SK-MEL-5 (cell line): ENCODE results near the gene KLK11. TPM values are rescaled to one million over a fixed set of nuclear protein-coding genes. Genes with fewer than 3 reads are reported as not detected.
"Not testable (repeated sequence)": the region's sequence is repeated elsewhere in the genome, so short reads cannot be mapped to it uniquely, and the experiment has no call there.

Source experiments
- DNase-seq: peaks from one replicate; pipeline ENCODE4 v3.0.0-alpha.2; 2016; ENCODE audit warnings: low read depth, low spot score
- in situ Hi-C: cut with HindIII; loops from 2 replicates; pipeline ENCODE4 v1.10.0; 2016; ENCODE audit warnings: low sequenced_read_pairs, high pct_unique_total_duplicates, low pct_unique_long_range_greater_than_20kb
- total RNA-seq: library from RNA; depleted of rRNA; stranded (reverse); fragments of >200 nt; shearing (Covaris generic); gene quantifications from 2 replicates; pipeline ENCODE4 v1.2.3, GENCODE V29; 2014

Gene KLK11
- total RNA-seq, 1 experiment from 2014 or later = not detected

DNA sequence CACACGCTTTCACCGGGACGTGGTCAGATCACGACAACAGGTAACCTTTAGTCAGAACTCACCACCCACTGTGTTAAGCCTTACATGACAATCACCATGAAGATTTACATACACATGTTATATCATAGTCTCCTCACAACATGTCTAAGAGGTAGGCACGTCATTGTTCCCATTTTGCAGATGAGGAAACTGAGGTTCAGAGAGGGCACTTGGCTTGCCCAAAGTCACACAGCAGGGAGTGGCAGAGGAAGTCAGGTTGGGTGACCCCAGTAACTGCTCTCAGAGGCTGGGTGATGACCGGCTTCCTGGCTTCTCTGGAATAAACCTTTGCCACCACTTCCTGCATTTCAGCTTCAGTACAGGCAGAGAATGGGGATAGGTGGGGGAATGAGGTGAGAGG is 12.2 kb downstream of the KLK11 start:
- DNase-seq = no peak
- in situ Hi-C loops = no loop called here

DNA sequence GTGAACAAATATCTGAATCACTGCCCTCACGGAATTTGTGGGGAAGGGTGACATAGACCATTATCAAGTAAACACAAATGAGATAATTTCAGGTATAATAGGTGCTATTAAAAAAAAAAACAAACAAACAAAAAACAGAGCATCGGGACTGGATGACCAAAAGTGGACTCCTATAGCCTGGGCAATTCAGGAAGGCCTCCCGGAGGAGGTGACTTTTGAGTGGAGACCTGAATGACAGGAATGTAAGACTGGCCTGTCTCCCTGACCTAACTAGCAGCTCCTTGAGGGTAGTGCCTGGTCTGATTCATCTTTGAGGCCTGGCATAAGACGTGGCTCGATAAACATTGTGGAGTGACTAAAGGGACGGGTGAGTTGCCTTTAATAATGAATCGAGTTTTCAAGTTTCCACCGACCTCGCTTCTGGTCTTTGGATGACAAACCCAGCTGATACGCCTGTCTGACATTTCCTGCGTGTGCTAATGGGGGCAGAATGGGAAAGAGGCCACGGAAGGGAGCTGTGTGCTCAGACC is 13.7 kb downstream of the KLK11 start:
- no peak for DNase-seq
- in situ Hi-C loops = no loop called here

DNA sequence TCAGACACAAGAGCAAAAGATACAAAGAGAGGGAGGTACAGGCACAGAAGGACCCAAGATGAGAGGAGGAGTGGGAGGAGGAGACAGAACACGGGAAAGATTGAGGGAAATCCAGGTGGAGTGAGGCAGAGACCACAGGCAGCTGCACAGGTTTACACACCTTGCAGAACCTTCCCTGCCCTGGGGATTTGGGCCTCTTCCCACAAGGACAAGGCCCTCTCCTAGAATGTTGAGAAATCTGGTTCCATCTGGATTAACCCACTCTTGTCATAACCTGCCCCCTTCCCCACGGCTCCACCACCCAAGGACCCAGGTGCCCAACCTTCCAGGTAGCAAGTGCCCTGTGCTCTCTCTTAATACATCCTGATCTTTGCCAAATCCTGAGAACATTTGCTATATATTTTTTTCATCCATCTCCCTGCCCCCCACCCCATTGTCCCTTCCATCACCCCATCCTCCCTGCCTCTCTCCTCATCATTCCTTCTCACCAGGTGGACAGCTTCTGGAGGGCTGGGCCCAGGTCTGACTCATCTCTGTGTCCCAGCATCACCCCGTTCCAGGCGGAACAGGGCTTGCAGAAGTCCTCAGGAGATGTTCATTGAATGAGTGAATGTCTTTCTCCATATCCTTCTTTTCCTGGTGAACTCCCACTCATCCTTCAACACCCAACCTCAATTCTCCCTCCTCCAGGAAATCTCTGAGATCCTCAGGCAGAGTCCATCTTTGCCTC is 16.2 kb downstream of the KLK11 start:
- no peak for DNase-seq
- in situ Hi-C loops = no loop called here

DNA sequence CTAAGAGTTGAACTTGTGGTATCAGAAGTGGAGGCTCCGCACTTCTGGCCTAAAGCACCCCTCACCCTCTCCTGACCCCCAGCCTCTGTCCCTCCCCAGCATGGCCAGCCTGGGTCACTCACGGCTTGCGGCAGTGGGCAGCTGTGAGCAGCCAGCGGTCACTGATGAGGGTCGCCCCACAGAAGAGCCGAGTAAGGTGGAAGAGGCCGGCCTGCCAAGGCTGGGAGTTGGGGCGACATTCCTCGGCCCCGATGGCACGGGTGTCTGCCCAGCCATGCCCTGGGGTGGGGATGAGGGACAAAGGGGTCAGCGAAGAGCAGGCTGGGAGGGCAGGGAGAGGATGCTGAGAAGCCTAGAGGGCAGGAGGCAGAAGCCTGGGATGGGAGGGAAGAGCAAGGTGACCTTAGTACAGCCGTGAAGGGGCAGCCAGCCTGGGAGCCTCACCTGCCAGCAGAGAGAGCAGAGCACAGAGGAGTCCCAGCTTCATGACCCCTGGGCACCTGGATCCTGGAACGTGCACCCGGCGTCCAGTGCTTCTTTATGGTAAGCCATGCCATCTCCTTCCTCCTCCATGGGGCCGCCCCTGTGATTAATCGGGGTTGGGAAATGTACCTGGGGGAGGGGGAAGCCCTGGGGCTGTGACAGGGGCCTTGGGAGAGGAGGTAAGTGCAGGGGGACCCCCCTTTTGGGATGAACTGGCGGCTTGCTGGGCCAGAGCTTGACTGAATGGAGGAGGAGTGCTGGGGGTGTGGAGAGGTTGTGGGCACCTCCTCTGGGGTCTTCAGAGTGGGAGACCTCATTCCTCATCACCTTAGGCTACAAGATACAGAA is 17.1 kb downstream of the KLK11 start:
- no peak for DNase-seq
- in situ Hi-C loops = no loop called here

DNA sequence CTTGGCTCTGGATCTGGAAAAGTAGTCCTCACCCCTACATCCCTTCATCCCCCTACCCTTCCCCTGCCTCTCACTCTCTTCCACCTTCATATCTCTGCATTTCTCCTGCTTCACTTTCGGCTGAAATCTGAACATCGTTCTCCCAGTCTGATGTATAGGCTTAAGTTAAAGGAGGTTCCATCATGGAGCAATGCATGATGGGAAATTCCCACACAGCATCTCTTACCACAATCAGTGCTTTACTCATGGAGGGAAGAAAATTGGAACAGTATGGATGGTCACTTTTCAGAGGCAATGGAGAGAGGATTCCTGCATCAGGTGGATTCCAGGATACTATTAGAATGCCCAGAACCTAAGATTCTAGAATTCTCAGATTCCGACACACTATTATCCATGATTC is 18.9 kb downstream of the KLK11 start:
- in situ Hi-C loops = no loop called here
- no peak for DNase-seq

DNA sequence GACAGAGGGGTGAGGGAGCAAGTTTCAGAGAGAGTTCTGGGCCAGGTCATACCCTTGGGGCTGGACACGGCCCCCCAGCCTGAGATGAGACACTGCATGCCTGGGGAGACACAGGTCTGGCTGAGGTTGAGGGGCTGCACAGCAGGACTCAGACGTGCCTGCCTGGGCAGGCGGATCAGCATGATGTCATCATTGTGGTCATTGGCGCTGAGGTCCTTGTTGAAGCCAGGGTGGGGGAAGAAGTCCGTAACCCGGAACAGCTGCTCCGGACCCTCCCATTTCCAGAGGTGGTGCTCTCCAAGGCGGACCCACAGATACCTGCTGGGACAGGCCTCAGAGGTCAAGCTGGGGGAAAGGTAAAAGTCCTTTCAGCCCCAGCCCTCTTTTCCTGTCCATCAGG is 20.0 kb downstream of the KLK11 start:
- in situ Hi-C loops = no loop called here

DNA sequence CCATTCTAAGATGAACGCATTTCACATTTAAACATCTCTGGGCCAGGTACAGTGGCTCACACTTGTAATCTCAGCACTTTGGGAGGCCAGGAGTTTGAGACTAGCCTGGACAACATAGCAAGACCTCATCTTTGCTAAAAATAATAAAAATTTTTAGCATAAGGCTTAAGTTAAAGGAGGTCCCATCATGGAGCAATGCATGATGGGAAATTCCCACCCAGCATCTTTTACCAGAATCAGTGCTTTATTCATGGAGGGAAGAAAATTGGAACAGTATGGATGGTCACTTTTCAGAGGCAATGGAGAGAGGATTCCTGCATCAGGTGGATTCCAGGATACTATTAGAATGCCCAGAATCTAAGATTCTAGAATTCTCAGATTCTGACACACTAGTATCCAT is 21.2 kb downstream of the KLK11 start:
- no peak for DNase-seq
- in situ Hi-C loops = no loop called here

More for the DNA sequence above, 20.0 kb downstream of the KLK11 start:
- no peak for DNase-seq

DNA sequence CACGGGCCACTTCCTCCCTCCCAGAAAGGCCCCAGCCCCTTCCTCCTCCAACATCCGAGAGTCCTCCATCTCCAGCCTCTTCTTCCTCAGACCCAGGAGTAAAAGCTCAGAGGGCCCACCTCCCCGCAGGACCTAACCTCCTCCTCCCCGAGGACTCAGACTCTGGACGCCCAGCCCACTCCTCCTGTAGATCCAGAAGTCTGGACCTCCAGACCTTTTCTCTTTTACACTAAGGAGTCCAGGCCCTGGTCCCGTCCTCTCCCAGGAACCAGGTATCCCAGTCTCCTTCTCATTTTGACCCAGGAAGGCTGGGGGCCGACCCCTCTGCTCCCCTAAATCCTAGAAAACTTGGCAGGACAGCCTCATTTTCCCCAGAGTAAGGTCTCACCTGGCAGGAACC is 23.1 kb downstream of the KLK11 start:
- in situ Hi-C loops = no loop called here

DNA sequence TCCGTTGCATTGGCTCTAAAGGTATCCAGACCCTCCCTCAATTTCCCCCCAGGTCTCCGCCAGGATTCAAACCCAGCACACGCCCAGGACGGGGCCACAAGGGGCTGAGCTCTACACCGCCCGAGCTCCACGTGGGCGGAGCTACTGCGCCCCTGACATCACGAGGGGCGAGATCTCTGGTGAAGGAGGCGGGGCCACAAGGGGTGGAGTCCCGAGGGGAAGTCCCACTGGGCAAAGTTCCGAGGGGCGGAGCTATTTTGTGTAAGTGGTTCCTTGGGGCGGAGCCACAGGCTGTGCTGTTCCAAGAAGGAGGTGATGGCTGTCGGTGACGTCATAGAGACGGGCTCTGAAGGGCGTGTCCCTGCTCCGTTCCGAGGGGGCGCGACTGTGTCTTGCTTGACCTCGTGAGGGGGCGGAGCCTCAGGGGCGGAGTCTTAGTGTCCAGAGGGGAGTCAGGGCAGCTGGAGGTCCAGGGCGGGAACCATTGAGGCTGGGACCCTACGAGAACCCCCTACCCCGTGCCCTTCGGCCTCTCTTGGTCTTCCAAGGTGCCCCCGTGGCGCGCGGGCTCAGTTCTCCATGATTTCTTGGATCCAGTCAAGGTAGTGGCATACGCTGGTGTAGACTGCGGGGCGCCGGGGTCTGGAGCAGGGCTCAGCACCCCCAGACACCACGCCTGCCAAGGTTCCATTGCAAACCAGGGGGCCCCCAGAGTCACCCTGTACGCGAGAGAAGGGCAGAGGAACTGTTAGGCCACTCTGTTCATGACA is 23.7 kb downstream of the KLK11 start:
- in situ Hi-C loops = no loop called here
- peak; percentile 82 for DNase-seq

More for the DNA sequence above, 23.1 kb downstream of the KLK11 start:
- DNase-seq = no peak

DNA sequence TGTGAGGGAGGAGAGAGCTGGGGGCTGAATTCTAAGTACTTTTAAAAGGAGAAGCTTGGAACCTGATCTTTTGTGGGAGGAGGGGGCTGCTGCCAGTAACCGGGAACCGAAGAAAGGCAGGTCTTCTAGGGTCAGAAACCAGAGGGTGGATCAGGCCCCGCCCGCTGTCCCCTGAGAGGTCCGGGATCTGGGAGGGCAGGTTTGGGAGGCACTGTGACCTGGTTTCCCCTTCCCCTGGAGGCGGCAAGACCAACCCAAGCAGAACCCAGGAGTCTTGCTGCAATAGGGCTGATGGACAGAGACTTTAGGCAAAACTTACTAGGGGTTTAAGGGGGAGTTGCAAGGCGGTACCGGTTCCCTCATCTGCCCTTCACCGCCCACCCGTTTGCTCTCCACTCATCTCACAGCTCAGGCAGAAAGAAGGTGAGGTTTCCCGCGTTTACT is 24.3 kb downstream of the KLK11 start:
- in situ Hi-C loops = no loop called here
- DNase-seq = no peak

DNA sequence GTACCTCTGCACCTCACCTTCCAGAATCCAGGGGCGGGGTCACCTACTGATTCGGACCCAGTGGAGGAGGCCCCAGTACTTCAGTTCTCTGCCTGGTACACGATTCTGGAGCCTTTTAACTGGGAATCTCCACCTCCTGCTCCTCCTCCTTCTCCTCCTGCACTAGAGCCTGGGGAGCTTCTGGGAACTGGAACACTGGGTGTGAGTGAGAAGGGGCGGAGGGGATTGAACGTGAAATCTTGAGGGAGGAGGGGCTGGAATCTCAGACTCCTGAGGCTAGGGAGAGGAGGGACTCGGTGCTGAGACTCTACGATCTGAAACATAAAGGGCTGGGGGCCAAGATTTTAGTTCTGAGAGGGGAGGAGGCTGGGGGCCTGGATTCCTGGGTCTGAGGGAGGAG is 24.9 kb downstream of the KLK11 start, which contains the start of gene KLK8:
Gene KLK8 (minus strand): TSS at position 90 of the 400 bp plus-strand sequence. CDS start 437 bp downstream, outside the sequence.
- no peak for DNase-seq
- in situ Hi-C loops = no loop called here

DNA sequence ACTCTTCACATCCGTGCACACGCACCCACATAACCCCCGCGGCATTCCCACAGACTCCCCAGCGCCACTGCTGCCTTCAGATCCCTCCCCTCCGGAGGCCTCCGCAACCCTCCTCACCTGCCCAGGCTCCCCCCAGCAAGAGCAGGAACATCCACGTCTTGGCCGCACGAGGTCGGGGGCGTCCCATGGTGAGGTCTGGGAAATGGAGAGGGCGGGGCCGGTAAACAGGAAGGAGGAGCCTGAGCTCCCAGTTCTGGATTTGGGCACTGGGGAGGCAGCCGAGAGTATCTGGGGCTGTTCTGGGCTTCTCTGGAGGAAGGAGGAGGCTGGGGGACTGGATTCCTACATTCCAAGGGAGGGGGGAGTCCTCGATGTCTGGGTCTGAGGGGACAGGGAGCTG is 25.4 kb downstream of the KLK11 start:
- no peak for DNase-seq
- in situ Hi-C loops = no loop called here

DNA sequence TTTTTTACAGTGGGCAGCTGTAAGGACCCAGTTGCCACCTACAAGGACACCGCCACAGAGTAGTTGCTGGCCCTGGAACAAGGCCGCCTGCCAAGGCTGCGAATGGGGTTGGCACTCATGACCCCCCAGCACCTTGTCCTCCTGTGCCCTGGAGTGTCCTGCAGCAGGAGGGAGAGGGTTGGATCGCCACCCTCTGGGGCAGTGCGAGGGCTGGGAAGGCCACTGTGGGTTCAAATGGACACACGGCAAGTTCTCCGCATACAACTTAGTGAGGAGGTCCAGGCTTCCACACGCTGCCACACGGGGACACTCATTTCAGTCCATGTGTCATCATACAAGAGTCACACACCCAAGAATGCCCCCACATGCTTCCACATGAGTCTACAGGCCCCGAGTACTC is 26.0 kb downstream of the KLK11 start:
- in situ Hi-C loops = no loop called here
- DNase-seq = no peak

DNA sequence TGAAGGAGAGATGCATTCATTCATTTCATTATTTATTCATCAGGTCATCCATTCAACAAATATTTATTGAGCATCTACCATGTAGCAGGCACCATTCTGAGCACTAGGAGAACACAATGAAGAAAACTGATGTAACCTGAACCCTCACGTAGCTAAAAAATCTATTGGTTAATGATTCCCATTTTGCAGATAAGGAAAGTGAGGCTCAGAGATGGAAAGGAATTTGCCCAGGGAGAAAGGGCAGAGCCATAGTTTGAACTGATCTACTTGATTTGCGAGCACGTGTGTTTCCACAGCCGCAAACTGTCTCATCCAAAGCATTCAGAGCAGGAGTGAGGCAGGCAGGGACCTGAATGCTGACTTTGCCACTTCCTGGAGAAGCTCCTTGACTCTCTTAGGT is 27.7 kb downstream of the KLK11 start:
- DNase-seq = no peak
- in situ Hi-C loops = no loop called here

DNA sequence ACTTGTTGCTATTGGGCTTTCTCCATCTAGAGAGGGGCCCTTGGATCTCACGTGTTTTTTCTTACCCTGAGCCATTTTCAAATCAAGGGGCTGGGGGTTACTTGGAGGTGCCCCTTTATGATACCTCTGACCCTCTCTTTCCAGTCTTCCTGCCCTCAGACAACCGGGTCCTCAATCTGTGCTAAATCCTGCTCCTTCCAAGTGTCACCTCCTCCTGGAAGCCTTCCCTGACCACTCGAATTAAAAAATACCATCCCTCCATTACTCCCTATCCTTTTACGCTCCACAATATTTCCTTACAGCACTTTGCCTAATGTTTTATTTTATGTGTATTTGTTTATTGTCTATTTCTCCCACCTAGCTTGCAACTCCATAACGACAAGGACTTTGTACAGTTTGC is 28.4 kb downstream of the KLK11 start:
- no peak for DNase-seq
- in situ Hi-C loops = no loop called here

DNA sequence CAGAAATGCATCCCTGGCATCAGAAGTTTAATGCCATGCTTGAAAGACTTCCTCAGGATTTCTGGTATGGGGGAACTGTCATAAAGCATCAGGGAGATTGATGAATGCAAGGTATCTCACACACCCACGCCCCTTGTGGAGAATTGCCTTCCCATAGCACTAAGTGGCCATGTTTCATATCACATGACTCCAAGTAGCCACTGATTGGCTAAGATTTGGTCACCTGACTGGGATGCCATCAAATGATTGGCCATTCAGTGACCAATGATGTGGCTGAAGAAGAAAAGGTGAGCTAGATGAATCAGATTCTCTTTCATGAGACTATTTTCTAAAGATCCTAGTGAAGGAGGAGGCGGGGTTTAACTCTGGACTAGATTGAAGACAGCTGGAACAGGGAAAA is 32.3 kb downstream of the KLK11 start:
- in situ Hi-C loops = no loop called here
- peak; percentile 31 for DNase-seq

DNA sequence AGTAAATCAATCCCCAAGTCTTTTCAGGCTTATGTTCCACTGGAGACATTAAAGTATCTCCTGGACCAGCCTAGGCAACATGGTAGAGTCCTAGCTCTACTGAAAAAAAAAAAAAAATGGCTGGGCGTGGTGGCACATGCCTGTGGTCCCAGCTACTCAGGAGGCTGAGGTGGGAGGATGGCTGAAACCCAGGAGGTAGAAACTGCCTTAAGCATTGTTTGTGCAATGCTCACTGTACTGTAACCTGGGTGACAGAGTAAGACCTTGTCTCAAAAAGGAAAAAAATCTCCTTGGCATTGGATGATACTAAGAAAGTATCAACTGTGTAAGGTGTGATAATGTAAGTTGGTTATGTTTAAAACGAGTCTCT is 33.8 kb downstream of the KLK11 start:
- in situ Hi-C loops = no loop called here
- no peak for DNase-seq

DNA sequence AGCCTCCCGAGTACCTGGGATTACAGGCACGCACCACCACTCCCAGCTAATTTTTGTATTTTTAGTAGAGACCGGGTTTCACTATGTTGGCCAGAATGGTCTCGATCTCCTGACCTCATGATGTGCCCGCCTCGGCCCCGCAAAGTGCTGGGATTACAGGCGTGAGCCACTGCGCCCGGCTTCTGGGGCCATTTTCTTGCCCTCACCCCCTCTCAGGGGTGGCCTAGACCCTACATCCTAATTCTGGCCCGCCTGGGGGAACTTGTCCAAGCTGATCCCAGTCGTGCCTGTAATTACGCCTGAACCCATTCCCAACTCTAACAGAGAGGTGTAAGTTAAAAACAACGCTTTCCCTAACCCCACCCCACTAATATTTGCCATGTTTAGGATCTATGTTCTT is 42.0 kb downstream of the KLK11 start:
- DNase-seq, in situ Hi-C loops: not testable (repeated sequence)
